Tibial nerve (tissue), 4 donors: Measurements from ENCODE around the gene RAB11FIP3.

Source experiments
- EP300 ChIP-seq, 2 donors: sonication (generic); formaldehyde crosslinking; IDR thresholded peaks; one replicate each; pipeline ENCODE4 v1.6.1; 2017; ENCODE audit warnings: antibody characterized with exemption in 2 of 2, mild to moderate bottlenecking in 1 of 2
- POLR2A ChIP-seq, 2 donors: fragments of 450-650 bp; IDR thresholded peaks; one replicate each; pipeline ENCODE4 v1.6.1; 2017; ENCODE audit warnings: antibody characterized with exemption in 2 of 2, mild to moderate bottlenecking in 2 of 2, moderate library complexity in 2 of 2
- TF ChIP-seq, protein P1 (sequence below), 5 experiments: fragments of 200-600 bp in 3 of 5; fragments of 450-650 bp in 2 of 5; sonication (generic) in 3 of 5; IDR thresholded peaks; one replicate each; pipeline ENCODE4 v1.5.1; 2016 to 2019; ENCODE audit warnings: antibody characterized with exemption in 5 of 5, mild to moderate bottlenecking in 3 of 5, moderate library complexity in 2 of 5

DNA sequence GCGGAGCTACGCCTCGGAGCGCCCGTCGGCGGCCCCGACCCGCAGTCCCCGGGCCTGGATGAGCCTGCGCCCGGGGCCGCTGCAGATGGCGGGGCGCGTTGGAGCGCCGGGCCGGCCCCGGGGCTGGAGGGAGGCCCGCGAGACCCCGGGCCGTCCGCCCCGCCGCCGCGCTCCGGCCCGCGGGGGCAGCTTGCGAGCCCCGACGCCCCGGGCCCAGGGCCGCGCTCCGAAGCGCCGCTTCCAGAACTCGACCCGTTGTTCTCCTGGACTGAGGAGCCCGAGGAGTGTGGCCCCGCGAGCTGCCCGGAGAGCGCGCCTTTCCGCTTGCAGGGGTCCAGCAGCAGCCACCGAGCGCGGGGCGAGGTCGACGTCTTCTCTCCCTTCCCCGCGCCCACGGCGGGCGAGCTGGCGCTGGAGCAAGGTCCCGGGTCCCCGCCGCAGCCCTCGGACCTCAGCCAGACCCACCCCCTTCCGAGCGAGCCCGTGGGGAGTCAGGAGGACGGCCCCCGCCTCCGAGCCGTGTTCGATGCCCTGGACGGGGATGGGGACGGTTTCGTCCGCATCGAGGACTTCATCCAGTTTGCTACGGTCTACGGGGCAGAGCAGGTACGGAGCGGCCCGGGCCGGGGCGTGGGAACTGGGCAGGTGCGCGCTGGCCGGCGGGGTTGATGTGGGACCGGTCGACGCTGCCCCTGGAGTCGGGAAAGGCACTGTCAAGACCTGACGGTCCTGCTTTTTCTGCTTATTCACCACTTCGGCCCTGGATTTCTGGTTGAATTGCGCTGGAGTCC lies 861 bp downstream of the RAB11FIP3 start:
- no peak for TF ChIP-seq POLR2A (IDR thresholded peaks at IDR 0.05)
- TF ChIP-seq, protein P1, sequence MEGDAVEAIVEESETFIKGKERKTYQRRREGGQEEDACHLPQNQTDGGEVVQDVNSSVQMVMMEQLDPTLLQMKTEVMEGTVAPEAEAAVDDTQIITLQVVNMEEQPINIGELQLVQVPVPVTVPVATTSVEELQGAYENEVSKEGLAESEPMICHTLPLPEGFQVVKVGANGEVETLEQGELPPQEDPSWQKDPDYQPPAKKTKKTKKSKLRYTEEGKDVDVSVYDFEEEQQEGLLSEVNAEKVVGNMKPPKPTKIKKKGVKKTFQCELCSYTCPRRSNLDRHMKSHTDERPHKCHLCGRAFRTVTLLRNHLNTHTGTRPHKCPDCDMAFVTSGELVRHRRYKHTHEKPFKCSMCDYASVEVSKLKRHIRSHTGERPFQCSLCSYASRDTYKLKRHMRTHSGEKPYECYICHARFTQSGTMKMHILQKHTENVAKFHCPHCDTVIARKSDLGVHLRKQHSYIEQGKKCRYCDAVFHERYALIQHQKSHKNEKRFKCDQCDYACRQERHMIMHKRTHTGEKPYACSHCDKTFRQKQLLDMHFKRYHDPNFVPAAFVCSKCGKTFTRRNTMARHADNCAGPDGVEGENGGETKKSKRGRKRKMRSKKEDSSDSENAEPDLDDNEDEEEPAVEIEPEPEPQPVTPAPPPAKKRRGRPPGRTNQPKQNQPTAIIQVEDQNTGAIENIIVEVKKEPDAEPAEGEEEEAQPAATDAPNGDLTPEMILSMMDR (IDR thresholded peaks at IDR 0.05): no peak
- peak in 1 of 2 donors; percentile 4 for TF ChIP-seq EP300 (IDR thresholded peaks at IDR 0.05)
